ENCODE results near the gene PCCA.

DNA sequence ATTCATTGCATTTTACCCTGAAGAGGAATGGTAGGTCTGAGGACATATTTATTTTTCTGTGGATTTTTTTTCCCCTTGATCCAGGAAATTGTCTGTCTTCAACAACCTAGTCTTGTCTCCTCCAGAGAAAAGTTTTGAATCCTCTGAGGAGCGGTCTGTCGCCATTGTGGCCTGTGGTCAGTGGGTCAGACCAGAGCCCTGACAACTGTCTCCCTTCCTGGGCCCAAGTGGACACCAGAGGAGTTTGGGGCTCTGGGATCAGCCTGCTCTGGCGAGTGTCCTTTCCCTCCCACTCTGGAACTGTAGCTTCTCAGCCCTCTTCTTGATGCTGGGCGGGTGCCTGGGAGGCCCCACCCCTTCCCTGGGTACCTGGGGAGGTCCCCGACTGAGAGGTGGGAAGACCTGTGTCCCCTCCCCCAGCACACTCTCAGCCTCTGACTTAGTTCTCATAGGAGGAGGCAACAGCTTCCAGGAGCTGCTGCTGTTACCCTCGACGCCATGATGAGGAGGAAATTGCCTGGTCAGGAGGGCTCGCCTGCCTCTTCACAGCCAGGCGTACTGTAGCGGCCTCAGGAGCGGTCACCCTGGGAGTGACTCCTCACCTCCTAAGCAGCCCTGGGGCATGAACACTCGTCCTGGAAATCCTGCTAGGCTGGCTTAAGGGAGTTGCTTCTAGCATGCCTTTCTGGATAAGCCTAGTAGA, 389.4 kb downstream of the PCCA start:
- no peak for TF ChIP-seq GATA3 (IDR thresholded peaks at IDR 0.05; ENCODE audit: low read depth, low read length)
- TF ChIP-seq GATA2 (IDR thresholded peaks at IDR 0.05; ENCODE audit: low read depth, low read length) = no peak

Measured in SH-SY5Y (cell line).